ENCODE results near the gene TESK2.
"Not testable (repeated sequence)": the region's sequence is repeated elsewhere in the genome, so short reads cannot be mapped to it uniquely, and the experiment has no call there.

TESK2 gene

GRCh38 chr1:45490626-45491486, at the start of gene TESK2:
TESK2 (minus strand) TSS chr1:45491163; CDS start chr1:45457785, 33,378 bp downstream.
- DNase-seq, result peak; percentile 100

DNA sequence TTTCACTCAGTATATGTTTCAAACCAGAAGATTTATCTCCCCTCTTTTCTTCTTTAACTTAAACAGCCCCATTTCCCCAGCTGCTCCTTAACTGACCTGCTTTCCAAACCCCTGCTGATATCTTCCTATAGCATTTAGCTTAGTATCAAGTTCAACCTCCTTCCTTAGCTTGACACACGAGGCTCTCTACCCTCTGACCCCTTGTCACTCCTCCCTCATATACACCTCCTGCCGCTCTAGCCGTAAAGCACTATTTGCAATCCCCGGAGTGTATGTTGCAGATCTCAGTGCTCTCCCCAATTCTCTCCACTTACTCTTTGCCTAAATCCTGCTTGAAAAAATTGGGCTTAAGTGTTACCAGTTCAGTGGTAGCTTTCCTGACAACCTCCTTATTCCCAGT, 45.9 kb upstream of the TESK2 start:
- DNase-seq, result no peak

DNA sequence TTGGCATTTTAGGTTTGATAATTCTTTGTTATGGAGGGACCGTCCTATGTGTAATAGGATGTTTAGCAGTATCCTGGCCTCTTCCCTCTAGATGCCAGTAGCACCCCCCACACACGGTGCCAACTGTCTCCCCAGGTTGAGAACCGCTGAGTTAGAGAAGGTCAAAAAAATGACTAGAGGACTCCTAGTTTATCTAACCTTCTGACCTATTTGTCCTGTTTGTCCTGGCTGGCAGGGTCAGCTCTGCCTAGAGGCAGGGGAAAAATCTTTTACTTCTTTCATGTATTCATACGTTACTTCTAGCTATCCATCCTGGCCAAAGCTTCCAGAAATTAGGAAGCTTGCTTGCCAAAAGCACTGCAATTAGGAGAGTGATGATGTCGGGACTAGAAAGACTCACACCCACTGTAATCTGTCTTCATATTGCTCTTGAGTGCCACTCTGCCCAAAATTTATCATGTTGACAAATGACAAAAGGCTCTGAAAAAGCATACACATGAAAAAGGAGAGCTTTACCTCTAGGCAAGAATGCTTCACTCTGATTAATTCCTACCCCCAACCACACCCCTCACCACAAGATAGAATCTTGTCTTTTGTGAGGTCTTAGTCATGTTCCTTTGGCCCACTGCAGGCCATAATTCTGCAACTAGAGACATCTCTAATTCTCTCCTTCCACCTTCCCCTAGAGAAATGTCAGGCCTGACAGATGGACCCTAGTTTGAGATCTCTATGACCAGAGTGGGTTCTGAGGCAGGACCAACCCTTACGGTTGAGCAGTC, 45.2 kb upstream of the TESK2 start:
- no peak for DNase-seq

GRCh38 chr1:45531873-45532272, 40.9 kb upstream of the TESK2 start:
- DNase-seq, result no peak

GRCh38 chr1:45530632-45531135, 39.7 kb upstream of the TESK2 start:
- DNase-seq, result no peak

DNA sequence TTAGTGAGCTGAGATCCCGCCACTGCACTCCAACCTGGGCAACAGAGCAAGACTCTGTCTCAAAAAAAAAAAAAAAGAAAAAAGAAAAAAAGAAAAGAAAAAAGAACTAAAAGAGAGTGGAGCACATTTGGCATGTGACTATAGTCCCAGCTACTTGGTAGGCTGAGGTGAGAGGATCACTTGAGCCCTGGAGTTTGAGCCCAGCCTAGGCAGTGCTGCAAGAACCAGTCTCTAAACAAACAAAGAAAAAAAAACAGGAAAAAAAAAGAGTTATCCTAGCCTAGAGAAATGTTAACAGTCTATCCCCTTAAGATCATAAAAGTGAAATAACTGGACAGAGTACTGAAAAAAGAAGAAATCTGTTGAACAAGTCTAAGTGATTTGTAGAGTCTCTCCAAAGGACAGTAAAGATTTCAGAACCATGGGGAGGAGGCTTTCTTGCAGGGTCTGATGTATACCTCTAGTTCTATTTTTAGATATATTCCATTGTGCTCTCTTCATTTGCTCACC, 35.2 kb upstream of the TESK2 start:
- DNase-seq, result no peak

GRCh38 chr1:45523975-45524374, 33.0 kb upstream of the TESK2 start:
- not testable (repeated sequence) for DNase-seq

GRCh38 chr1:45523516-45523915, 32.6 kb upstream of the TESK2 start:
- not testable (repeated sequence) for DNase-seq

- no peak for DNase-seq
These were observed 31.6 kb upstream of the TESK2 start for GRCh38 chr1:45522324-45523104.

DNA sequence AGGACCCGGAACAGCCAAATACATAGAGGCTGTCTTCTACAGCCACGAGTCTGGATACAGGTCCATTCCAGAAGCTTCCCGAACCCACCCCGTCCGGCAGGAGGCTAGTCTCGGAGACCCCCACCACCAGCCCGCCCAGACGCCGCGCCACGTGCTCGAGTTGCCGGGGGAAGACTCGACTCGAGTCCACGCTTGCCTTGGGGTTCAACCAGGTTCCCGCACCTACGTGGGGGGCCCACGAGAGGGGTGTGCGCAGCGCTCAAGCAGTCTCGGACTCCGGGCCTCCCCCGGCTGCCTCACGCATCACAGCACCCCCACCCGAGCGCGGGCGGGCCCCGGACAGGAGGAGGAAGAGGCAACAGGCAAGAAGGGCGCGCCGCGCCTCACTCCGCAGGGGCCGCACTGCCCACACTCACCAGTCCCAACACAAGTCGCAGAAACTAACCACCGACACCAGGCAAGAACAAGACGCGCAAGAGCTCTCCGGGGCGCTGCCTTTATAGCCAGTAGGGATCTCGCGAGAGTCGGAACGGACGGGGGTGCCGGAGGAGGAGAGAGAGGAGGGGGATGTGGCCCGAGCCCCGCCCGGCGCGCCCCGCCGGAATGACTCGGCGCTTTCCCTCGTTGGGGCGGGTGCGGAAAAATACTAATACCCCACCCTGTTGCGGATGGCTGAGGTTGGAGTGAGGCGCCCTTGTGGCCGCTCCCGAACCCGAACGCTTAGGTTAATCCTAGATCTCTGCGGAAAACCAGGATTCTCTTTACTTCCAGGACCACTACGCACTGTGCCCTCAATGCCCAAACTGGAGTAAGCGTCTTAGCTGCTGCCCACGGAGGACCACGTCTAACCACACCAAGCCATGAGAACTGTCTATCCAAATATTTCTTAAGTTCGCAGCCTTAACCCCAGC, 30.7 kb upstream of the TESK2 start, which contains the start of gene PRDX1:
Gene PRDX1 (minus strand): TSS at position 472 of the 911 bp plus-strand sequence. CDS start 2,841 bp downstream, outside the sequence.
- DNase-seq, result peak; percentile 99

GRCh38 chr1:45519774-45520173, 28.8 kb upstream of the TESK2 start:
- not testable (repeated sequence) for DNase-seq

DNA sequence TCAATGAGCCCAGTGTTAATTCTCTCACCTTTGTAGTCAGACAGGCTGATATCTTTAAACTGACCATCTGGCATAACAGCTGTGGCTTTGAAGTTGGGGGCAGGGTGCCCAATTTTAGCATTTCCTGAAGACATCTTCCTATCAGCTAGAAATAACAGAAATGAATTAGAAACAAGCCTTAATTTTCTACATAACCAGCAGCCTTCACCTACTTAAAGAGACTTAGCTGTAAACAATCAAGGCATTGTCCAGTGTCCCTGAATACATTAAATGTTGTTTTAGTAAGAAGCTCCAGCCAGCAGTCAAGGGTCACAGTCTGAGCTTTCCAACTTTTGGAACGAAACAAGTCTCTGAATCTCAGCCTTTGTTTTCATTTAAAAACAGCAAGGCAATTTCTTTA, 27.9 kb upstream of the TESK2 start:
- DNase-seq, result no peak

- not testable (repeated sequence) for DNase-seq
These were observed 27.4 kb upstream of the TESK2 start for GRCh38 chr1:45518366-45518765.

GRCh38 chr1:45516465-45516864, 25.5 kb upstream of the TESK2 start:
- no peak for DNase-seq

- no peak for DNase-seq
These were observed 25.1 kb upstream of the TESK2 start for GRCh38 chr1:45516036-45516435.

DNA sequence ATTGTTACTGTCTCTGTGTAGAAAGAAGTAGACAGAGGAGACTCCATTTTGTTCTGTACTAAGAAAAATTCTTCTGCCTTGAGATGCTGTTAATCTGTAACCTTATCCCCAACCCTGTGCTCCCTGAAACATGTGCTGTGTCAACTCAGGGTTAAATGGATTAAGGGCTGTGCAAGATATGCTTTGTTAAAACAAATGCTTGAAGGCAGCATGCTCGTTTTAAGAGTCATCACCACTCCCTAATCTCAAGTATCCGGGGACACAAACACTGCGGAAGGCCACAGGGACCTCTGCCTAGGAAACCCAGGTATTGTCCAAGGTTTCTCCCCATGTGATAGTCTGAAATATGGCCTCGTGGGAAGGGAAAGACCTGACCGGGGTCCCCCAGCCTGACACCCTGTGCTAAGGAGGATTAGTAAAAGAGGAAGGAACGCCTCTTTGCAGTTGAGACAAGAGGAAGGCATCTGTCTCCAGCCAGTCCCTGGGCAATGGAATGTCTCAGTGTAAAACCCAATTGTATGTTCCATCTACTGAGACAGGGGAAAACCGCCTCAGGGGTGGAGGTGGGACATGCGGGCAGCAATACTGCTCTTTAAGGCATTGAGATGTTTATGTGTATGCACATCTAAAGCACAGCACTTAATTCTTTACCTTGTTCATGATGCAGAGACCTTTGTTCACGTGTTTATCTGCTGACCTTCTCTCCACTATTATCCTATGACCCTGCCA, 22.7 kb upstream of the TESK2 start:
- not testable (repeated sequence) for DNase-seq

GRCh38 chr1:45512641-45513054, 21.7 kb upstream of the TESK2 start:
- DNase-seq, result peak; percentile 84

GRCh38 chr1:45510972-45511527, 20.1 kb upstream of the TESK2 start:
- no peak for DNase-seq

DNA sequence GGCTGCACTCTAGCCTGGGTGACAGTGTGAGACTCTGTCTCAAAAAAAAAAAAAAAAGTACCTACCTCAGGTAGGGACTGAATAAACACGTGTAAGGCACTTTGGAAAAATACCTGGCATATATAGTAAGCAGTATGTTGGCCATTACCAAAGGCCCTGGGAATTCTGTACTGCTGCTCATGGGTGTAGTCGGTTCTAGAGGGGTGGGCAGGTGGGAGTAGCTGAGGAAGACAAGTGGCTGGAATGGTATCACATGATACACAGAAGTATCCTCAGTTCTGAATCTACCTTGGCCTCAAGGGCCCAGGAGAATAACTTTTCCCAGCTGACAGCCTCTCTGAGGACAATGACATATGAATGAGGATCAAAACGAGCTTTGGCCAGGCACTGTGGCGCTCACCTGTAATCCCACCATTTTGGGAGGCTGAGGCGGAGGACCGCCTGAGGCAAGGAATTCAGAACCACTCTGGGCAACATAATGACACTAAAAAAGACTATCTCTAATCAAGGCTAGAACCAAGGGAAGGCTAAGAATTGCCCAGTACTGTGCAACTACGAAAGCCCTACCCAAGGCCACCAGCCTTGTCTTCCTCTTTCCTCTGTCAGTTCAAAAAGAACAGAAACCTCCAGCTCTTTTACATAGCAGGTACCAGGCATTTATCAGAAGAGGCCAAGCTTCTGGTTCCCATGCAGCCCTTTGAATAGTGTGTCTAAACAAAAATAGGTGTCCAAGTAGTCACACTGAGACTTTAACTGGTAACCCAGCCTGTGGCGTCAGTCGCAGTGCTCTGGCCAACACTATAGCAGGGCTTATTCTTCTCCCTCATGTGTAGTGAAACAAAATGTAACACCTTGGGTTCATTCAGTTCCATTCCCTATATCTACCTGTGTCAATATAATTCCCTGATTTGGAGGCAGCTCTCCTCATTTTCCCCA, 19.3 kb upstream of the TESK2 start:
- no peak for DNase-seq

All from islet precursor cell (in vitro differentiated cells).